HK-2 (cell line): ENCODE results near the gene MRE11.

ENCODE experiments used
- DNase-seq: peaks from one replicate; pipeline ENCODE4 v3.0.0-alpha.2; 2018; ENCODE audit not compliant: unreplicated experiment

Gene MRE11

GRCh38 chr11:94493281-94494125 lies at the start of gene MRE11, which contains the start of gene ANKRD49:
TSS of gene MRE11 (minus strand) at chr11:94493844. CDS start at chr11:94492801, 1,043 bp downstream.
TSS of gene ANKRD49 (plus strand) at chr11:94493984. CDS start at chr11:94496694, 2,710 bp downstream.
- DNase-seq, result peak; percentile 91

GRCh38 chr11:94539420-94539819 lies 45.8 kb upstream of the MRE11 start:
- DNase-seq, result no peak

GRCh38 chr11:94537031-94537600 lies 43.5 kb upstream of the MRE11 start:
- no peak for DNase-seq

GRCh38 chr11:94536386-94536785 lies 42.7 kb upstream of the MRE11 start:
- no peak for DNase-seq

GRCh38 chr11:94533696-94534630 lies 40.3 kb upstream of the MRE11 start:
- no peak for DNase-seq

GRCh38 chr11:94533206-94533605 lies 39.6 kb upstream of the MRE11 start:
- no peak for DNase-seq

GRCh38 chr11:94532211-94532610 lies 38.6 kb upstream of the MRE11 start:
- DNase-seq, result no peak

GRCh38 chr11:94528551-94528950 lies 34.9 kb upstream of the MRE11 start:
- no peak for DNase-seq

- DNase-seq, result no peak
Measured at GRCh38 chr11:94526645-94527438, 33.2 kb upstream of the MRE11 start.

- DNase-seq, result no peak
Measured at GRCh38 chr11:94525546-94526324, 32.1 kb upstream of the MRE11 start.

- DNase-seq, result no peak
Measured at GRCh38 chr11:94524341-94524740, 30.7 kb upstream of the MRE11 start.

GRCh38 chr11:94521684-94522083 lies 28.0 kb upstream of the MRE11 start:
- no peak for DNase-seq

GRCh38 chr11:94519478-94520084 lies 25.9 kb upstream of the MRE11 start:
- DNase-seq, result no peak

GRCh38 chr11:94518300-94518699 lies 24.7 kb upstream of the MRE11 start:
- no peak for DNase-seq

- no peak for DNase-seq
Measured at GRCh38 chr11:94516725-94517124, 23.1 kb upstream of the MRE11 start.

GRCh38 chr11:94515398-94515797 lies 21.8 kb upstream of the MRE11 start:
- DNase-seq, result no peak

GRCh38 chr11:94513091-94513490 lies 19.4 kb upstream of the MRE11 start:
- DNase-seq, result no peak

GRCh38 chr11:94511932-94512781 lies 18.5 kb upstream of the MRE11 start, which contains the start of gene C11orf97:
TSS of gene C11orf97 (plus strand) at chr11:94512461. CDS start at chr11:94512529, 68 bp downstream.
- peak; percentile 28 for DNase-seq

- no peak for DNase-seq
Measured at GRCh38 chr11:94507485-94507884, 13.8 kb upstream of the MRE11 start.
